GM18861 (cell line): ENCODE measurements around the gene STX3.
A peak's percentile ranks its signal among the peaks of the same experiment; 100 is the strongest.
"Not testable (repeated sequence)": the region's sequence is repeated elsewhere in the genome, so short reads cannot be mapped to it uniquely, and the experiment has no call there.

Source experiments
- ATAC-seq: cut with Tn5 transposase; IDR thresholded peaks from one replicate; pipeline ENCODE4 v1.9.1; 2021; ENCODE audit not compliant: unreplicated experiment

The STX3 gene

GRCh38 chr11:59787255-59787588 is 32.0 kb downstream of the STX3 start:
- ATAC-seq = no peak

- no peak for ATAC-seq
These were observed 32.6 kb downstream of the STX3 start for GRCh38 chr11:59787816-59788215.

- ATAC-seq = no peak
These were observed 36.5 kb downstream of the STX3 start for GRCh38 chr11:59791639-59792038.

GRCh38 chr11:59792507-59792906 is 37.3 kb downstream of the STX3 start:
- ATAC-seq = no peak

- ATAC-seq = no peak
These were observed 39.2 kb downstream of the STX3 start for GRCh38 chr11:59794417-59794816.

GRCh38 chr11:59800390-59801025 is 45.3 kb downstream of the STX3 start:
- ATAC-seq = no peak

- ATAC-seq = no peak
These were observed 46.1 kb downstream of the STX3 start for GRCh38 chr11:59801160-59801706.

GRCh38 chr11:59801981-59802638 is 46.9 kb downstream of the STX3 start:
- no peak for ATAC-seq

- no peak for ATAC-seq
These were observed 47.5 kb downstream of the STX3 start for GRCh38 chr11:59802639-59803176.

GRCh38 chr11:59804061-59804460 is 48.9 kb downstream of the STX3 start:
- no peak for ATAC-seq

GRCh38 chr11:59807047-59807610 is 52.0 kb downstream of the STX3 start:
- ATAC-seq = no peak

- ATAC-seq = peak; percentile 94
These were observed 55.2 kb downstream of the STX3 start, which contains the start of gene MRPL16 for GRCh38 chr11:59810189-59810910. TSS of gene MRPL16 (minus strand) at chr11:59810778. CDS start at chr11:59810658, 120 bp downstream.

GRCh38 chr11:59810911-59811259 is 55.7 kb downstream of the STX3 start:
- no peak for ATAC-seq

- no peak for ATAC-seq
These were observed 57.0 kb downstream of the STX3 start for GRCh38 chr11:59812220-59812619.

GRCh38 chr11:59813364-59813763 is 58.2 kb downstream of the STX3 start:
- no peak for ATAC-seq

- ATAC-seq = no peak
These were observed 58.8 kb downstream of the STX3 start for GRCh38 chr11:59814021-59814420.

GRCh38 chr11:59815754-59816153 is 60.6 kb downstream of the STX3 start:
- ATAC-seq = no peak

- not testable (repeated sequence) for ATAC-seq
These were observed 61.3 kb downstream of the STX3 start for GRCh38 chr11:59816434-59816833.

GRCh38 chr11:59818572-59818971 is 63.4 kb downstream of the STX3 start:
- no peak for ATAC-seq

- ATAC-seq = peak; percentile 92
These were observed 67.9 kb downstream of the STX3 start for GRCh38 chr11:59822989-59823566.

- no peak for ATAC-seq
These were observed 74.2 kb downstream of the STX3 start for GRCh38 chr11:59829358-59829757.
